Spleen (tissue), 13 donors: ENCODE measurements around the gene IL18BP. TPM values are rescaled to one million over a fixed set of nuclear protein-coding genes. Genes with fewer than 3 reads are reported as not detected.
A peak's percentile ranks its signal among the peaks of the same experiment; 100 is the strongest.

Source experiments
- DNase-seq: peaks from one replicate; pipeline ENCODE4 v3.0.0-alpha.2; 2020
- H3K27ac ChIP-seq, 8 donors: fragments of 200-600 bp; sonication (generic) in 7 of 8; 1 replicate in 4 of 8; 2 replicates in 4 of 8; pipeline versions ENCODE4 v1.5.0 to v1.8.0; 2016 to 2021; ENCODE audit warnings: inconsistent platforms in 4 of 8, mild to moderate bottlenecking in 4 of 8, moderate library complexity in 1 of 8
- H3K27me3 ChIP-seq, 7 donors: fragments of 200-600 bp; sonication (generic) in 6 of 7; replicated peaks in 1 of 7; 1 replicate in 4 of 7; 2 replicates in 3 of 7; pipeline versions ENCODE4 v1.5.0 to v1.8.0; 2016 to 2021; ENCODE audit warnings: inconsistent platforms in 3 of 7, mild to moderate bottlenecking in 1 of 7
- H3K36me3 ChIP-seq, 6 donors: fragments of 200-600 bp; sonication (generic) in 5 of 6; 1 replicate in 4 of 6; 2 replicates in 2 of 6; pipeline versions ENCODE4 v1.5.0 to v1.8.0; 2016 to 2021; ENCODE audit warnings: inconsistent platforms in 2 of 6
- H3K4me1 ChIP-seq, 6 donors: fragments of 200-600 bp; sonication (generic) in 5 of 6; 1 replicate in 3 of 6; 2 replicates in 3 of 6; pipeline versions ENCODE4 v1.5.0 to v1.8.0; 2016 to 2021; ENCODE audit warnings: inconsistent platforms in 3 of 6
- H3K4me3 ChIP-seq, 8 donors: fragments of 200-600 bp; sonication (generic) in 7 of 8; 1 replicate in 4 of 8; 2 replicates in 4 of 8; pipeline versions ENCODE4 v1.5.0 to v1.8.0; 2016 to 2021; ENCODE audit warnings: inconsistent platforms in 4 of 8, mild to moderate bottlenecking in 4 of 8, moderate library complexity in 2 of 8
- H3K9me3 ChIP-seq, 8 donors: fragments of 200-600 bp; sonication (generic) in 7 of 8; 1 replicate in 4 of 8; 2 replicates in 4 of 8; pipeline versions ENCODE4 v1.5.0 to v1.8.0; 2016 to 2021; ENCODE audit warnings: inconsistent platforms in 4 of 8
- CTCF ChIP-seq, 11 experiments: fragments of 200-600 bp in 7 of 11; fragments of 450-650 bp in 4 of 11; sonication (generic) in 4 of 11; IDR thresholded peaks in 8 of 11; conservative IDR thresholded peaks in 3 of 11; 1 replicate in 7 of 11; 2 replicates in 4 of 11; pipeline versions ENCODE4 v1.4.0 to v1.8.0; 2016 to 2021; ENCODE audit warnings: antibody characterized with exemption in 11 of 11, inconsistent platforms in 4 of 11, mild to moderate bottlenecking in 1 of 11
- POLR2A ChIP-seq, 3 donors: fragments of 450-650 bp; IDR thresholded peaks; one replicate each; pipeline ENCODE4 v1.5.1; 2017; ENCODE audit warnings: antibody characterized with exemption in 3 of 3, mild to moderate bottlenecking in 1 of 3
- POLR2AphosphoS5 ChIP-seq, 3 donors: sonication (generic); formaldehyde crosslinking; IDR thresholded peaks; one replicate each; pipeline ENCODE4 v1.5.1; 2017; ENCODE audit warnings: antibody characterized with exemption in 3 of 3
- WGBS, 5 donors: extraction: QIAGEN DNeasy Blood & Tissue Kit in 3 of 5; methylation state at CpG; one replicate each; pipeline versions ENCODE4 v1.1.5 to v1.1.7; 2013 to 2018; 5-methylcytosine and 5-hydroxymethylcytosine counted together
- intact Hi-C: fragments of 100-400 bp; cut with DNase I; formaldehyde crosslinking; loops from one replicate; pipeline ENCODE4 v1.15.0; 2023; ENCODE audit warnings: low total_unique reads
- long read RNA-seq, 2 donors: transcript quantifications; one replicate each; lab custom pipeline, GENCODE V29; 2026
- polyA plus RNA-seq, 3 donors: library from polyadenylated mRNA; stranded (reverse); fragments of 200-250 nt; gene quantifications; one replicate each; pipeline ENCODE4 v1.2.1, GENCODE V29; 2013
- total RNA-seq, 7 donors: library from RNA; depleted of rRNA in 3 of 7; stranded (reverse); fragments of >200 nt in 3 of 7; fragmentation: NEBNext Ultra II Directional in 4 of 7; extraction: Animal tissue kit (Norgen Biotek cat#: 25700) in 4 of 7; gene quantifications; one replicate each; pipeline versions ENCODE4 v1.1.0 to v1.2.1, GENCODE V29; 2016 to 2021
- donor health status: healthy with polysubstance abuse.
- donor health status: DM: no; HTN: no; CAD: no; lungs with moderate emphysema.
- donor health status: DM: no; HTN: no; CAD: no.
- donor health status: Bipolar disorder and iron deficiency.
- donor health status: healthy.
- donor health status: DM: no; HTN: no; CAD: no.
- donor health status: DM: yes; HTN: yes; CAD: no.

IL18BP gene
- total RNA-seq (10 to 100 TPM; 33.6 to 84.2 (median 69.8) TPM), polyA plus RNA-seq (10 to 100 TPM; 13.8 to 38.2 (median 18.2) TPM)
- long read RNA-seq, donor 1, transcript IL18BP-204 (6 exons, 1,788 nt): major isoform, 9 of 9 reads
- long read RNA-seq, donor 1, partial matches to known transcripts: 0 of 9 reads
- long read RNA-seq, donor 1, other reads (novel, unspliced or antisense): 0 of 9 reads
- long read RNA-seq, donor 2, partial matches to known transcripts: 0 of 5 reads
- long read RNA-seq, donor 2, other reads (novel, unspliced or antisense): 0 of 5 reads

GRCh38 chr11:71998649-71999310 lies at the start of gene IL18BP:
Gene IL18BP, plus strand, starts transcription at chr11:71998909. Its CDS starts 1,076 bp downstream, at chr11:71999985.
- DNase-seq: peak; percentile 90
- Histone ChIP-seq H3K9me3 (no peaks in the 10 kb centered on the region), H3K27me3 (no peaks in the 10 kb centered on the region), H3K4me1 (peaks cover 19 to 88% (median 52%) of the 10 kb centered on the region in 6 donors), H3K27ac (peak within 1 kb of the TSS; percentile 77 to 92 (median 88)), H3K4me3 (peak within 1 kb of the TSS; percentile 3 to 62 (median 38)), H3K36me3 (peaks cover 0 to 53% (median 31%) of the 10 kb centered on the region in 6 donors)
- TF ChIP-seq POLR2A (IDR thresholded peaks at IDR 0.05) (no peak), POLR2AphosphoS5 (IDR thresholded peaks at IDR 0.05) (peak in 2 of 3 donors; percentile 79 to 85), CTCF (IDR thresholded peaks at IDR 0.05 in 8 of 11, conservative IDR thresholded peaks at IDR 0.05 in 3 of 11) (no peak)
- intact Hi-C loops: no loop called here
- 31 to 56% (median 37%) methylated on average over 10 to 11 of the region's 11 CpGs for WGBS, 5 donors

GRCh38 chr11:71949034-71949433 lies 49.7 kb upstream of the IL18BP start:
- intact Hi-C loops: no loop called here
- Histone ChIP-seq H3K4me1 (peaks cover 0 to 39% (median 13%) of the 10 kb centered on the region in 6 donors), H3K4me3 (no peak overlapping the region), H3K27ac (peak overlapping the region in 2 of 8 donors; percentile 38 to 41), H3K36me3 (peaks cover 0 to 9% (median 0%) of the 10 kb centered on the region in 6 donors), H3K9me3 (no peaks in the 10 kb centered on the region), H3K27me3 (no peaks in the 10 kb centered on the region)
- DNase-seq: no peak
- 68 to 94% (median 76%) methylated on average over 6 of the region's 6 CpGs for WGBS, 5 donors
- no peak for TF ChIP-seq CTCF (IDR thresholded peaks at IDR 0.05 in 8 of 11, conservative IDR thresholded peaks at IDR 0.05 in 3 of 11)
- TF ChIP-seq POLR2AphosphoS5 (IDR thresholded peaks at IDR 0.05): no peak

- WGBS, 5 donors: 80 to 91% (median 87%) methylated on average over 4 of the region's 4 CpGs
- Histone ChIP-seq H3K9me3 (no peaks in the 10 kb centered on the region), H3K4me3 (no peak overlapping the region), H3K4me1 (peaks cover 0 to 29% (median 9%) of the 10 kb centered on the region in 6 donors), H3K36me3 (no peaks in the 10 kb centered on the region), H3K27ac (no peak overlapping the region), H3K27me3 (no peaks in the 10 kb centered on the region)
- intact Hi-C loops: no loop called here
- DNase-seq: no peak
- TF ChIP-seq CTCF (IDR thresholded peaks at IDR 0.05 in 8 of 11, conservative IDR thresholded peaks at IDR 0.05 in 3 of 11) (no peak), POLR2A (IDR thresholded peaks at IDR 0.05) (no peak), POLR2AphosphoS5 (IDR thresholded peaks at IDR 0.05) (no peak)
Observed at GRCh38 chr11:71951741-71952310, 46.9 kb upstream of the IL18BP start.
